GM03348 (cell line): ENCODE measurements around the gene ZHX3.
A peak's percentile ranks its signal among the peaks of the same experiment; 100 is the strongest.
"Not testable (repeated sequence)": the region's sequence is repeated elsewhere in the genome, so short reads cannot be mapped to it uniquely, and the experiment has no call there.

ENCODE experiments used
- DNase-seq: peaks from one replicate; pipeline ENCODE4 v3.0.0; 2012; ENCODE audit warnings: low spot score

The ZHX3 gene

GRCh38 chr20:41330941-41331340 lies 13.4 kb upstream of the ZHX3 start:
- DNase-seq: no peak

DNA sequence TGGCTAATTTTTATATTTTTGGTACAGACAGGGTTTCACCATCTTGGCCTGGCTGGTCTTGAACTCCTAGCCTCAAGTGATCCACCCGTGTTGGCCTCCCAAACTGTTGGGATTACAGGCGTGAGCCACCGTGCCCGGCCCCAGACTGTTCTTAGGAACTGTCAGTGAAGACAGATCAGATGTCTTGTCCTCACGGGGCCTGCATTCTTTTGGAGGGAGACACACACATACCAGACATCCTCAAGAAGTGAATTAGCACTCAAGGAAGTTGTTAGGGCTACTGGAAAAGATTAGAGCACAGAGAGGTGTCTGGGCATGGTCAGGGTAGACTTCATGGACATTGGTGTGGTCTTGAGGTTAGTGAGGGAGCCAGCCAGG lies 12.8 kb upstream of the ZHX3 start:
- peak; percentile 40 for DNase-seq

DNA sequence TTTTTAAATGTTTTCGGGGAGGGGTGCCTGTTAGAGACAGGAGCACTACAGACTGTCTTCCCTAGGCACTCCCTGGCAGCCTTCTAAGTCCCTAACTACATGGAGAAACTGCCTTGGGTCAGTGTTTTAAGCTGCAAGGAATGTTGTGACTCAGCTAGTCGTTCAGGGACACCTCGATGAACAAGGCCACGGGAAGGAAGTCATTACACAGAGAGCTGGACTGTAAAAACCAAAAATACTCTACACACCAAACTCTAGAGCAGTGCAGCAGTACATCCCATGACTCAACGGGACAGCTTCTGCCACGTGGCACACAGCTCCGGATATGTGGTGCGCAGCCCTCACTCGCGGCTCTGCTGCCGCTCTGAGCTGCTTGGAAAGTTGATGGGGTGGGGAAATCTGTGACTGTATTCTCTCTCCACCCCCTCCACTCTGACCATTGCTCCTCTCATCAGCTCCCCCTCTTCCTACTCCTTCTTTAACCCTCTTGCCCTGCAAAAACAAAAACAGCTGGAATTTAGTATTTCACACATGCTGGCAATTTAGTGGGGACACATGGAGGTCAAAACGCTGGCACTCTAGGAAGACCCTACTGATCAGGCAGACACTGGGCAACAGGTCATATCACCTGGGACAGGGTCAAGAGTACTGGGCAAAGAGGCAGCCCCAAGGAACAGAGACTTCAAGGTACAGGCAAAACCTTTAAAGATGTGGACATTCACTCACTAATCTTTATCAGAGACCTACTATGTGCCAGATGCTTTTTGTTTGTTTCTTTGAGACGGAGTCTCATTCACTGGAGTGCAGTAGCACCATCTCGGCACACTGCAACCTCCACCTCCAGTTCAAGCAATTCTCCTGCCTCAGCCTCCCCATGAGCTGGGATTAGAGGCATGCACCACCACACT lies 12.2 kb upstream of the ZHX3 start:
- DNase-seq: peak; percentile 92

GRCh38 chr20:41327178-41327577 lies 9.6 kb upstream of the ZHX3 start:
- DNase-seq: no peak

DNA sequence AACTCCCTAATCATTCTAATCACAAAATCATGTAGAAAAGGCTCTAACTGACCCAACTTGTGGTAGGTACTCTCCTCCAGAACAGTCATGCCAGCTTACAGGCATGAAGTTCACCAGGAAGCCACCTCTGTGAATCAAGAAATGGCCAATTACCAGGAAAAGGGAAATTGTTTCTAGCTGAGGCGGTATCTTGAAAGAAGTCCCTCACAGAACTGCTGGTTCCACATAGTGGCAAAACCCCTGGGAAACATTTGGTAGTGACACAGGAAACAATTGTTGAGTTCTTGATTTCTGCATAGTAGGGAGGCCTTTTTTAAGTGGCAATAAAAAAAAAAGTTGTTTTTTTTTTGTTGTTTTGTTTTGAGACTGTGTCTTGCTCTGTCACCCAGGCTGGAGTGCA lies 3.4 kb upstream of the ZHX3 start:
- no peak for DNase-seq

- no peak for DNase-seq
These were observed 2.9 kb upstream of the ZHX3 start for GRCh38 chr20:41320441-41320840.

DNA sequence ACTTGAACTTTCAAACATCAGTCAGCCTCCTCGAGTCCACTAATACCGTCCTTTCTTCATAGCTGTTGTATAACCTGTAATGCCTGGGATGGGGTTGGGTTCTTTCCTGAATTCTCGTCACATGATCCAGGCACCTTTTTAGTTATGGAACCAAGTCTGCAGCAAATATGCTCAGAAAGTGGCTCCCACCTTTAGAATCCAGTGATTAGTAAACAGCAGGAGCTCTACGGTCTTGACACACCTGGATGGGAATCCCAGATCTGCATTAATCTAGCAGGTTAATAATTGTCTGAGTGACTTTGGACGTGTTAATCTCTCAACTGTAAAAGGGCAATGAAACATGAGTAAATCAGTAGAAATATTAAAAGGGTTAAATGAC lies 729 bp upstream of the ZHX3 start:
- no peak for DNase-seq

DNA sequence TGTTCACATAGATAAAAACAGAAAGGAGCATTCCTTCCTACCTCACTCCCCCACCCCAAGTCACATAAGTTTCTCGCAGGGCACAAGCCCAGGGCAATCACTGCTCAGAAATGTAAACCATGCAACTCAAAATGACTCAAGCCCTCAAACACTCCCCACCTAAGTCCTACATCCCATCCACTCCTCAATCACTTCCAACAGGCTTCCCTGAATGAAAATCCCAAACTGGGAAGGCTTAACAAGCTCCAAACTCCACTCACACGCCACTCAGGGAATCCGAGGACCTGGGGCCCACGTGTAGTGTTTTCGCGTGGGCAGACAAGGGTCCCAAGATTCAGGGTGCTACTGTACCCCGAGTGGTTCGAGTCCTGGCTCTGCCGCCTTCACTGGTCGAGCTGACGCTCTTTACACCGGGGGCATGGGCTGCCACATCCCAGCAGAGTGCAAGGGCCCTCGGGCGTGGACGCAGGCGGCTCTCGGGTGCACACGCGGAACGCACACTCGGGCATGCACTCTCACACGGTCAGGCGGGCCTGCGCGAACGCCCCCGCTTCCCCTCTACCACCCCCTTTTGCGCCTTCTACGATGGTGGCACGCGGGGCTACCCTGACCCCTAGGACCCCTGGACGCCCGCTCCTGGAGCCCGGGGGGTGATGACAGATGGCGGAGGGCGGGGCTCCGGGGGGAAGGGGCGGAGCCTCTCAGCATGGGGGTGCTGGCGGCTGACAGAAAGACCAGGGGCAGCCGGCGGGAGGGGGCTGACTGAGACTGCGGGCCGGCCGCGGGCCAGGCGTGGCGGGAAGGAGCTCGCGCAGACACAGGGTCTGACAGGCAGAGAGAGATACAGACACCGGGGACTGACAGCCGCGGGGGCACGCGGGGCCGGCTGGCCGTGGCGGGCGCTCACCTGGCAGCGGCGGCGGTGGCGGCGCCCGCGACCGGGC lies 657 bp downstream of the ZHX3 start:
- DNase-seq: peak; percentile 91

- no peak for DNase-seq
These were observed 1.5 kb downstream of the ZHX3 start for GRCh38 chr20:41316051-41316450.

DNA sequence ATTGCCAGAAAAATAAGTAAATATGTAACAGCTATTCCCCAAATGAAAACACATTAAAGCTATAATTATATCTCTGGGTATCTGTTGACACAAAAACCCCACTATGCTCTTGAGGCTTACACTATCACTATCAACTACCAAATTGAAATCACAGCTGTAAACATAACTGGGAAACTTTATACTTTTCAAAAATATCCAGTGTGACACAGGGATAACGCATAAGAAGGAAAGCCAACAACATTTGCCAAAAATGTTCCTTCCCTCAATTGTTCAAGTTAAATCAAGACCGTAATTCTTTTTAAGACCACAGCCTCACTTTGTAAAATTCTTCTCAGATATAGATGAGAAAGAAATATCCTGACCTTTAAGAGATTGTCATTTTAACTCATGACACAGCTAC lies 3.1 kb downstream of the ZHX3 start:
- DNase-seq: no peak

DNA sequence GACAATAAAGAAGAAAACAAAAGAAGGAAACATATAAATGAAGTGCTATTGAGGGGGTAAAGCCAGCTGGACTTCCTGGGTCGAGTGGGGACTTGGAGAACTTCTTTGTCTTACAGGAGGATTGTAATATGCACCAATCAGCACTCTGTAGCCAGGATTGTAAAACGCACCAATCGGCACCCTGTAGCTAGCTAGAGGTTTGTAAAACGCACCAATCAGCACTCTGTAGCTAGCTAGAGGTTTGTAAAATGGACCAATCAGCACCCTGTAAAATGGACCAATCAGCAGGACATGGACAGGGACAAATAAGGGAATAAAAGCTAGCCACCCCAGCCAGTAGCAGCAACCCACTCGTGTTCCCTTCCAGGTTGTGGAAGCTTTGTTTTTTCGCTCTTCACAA lies 5.5 kb downstream of the ZHX3 start:
- DNase-seq: not testable (repeated sequence)

DNA sequence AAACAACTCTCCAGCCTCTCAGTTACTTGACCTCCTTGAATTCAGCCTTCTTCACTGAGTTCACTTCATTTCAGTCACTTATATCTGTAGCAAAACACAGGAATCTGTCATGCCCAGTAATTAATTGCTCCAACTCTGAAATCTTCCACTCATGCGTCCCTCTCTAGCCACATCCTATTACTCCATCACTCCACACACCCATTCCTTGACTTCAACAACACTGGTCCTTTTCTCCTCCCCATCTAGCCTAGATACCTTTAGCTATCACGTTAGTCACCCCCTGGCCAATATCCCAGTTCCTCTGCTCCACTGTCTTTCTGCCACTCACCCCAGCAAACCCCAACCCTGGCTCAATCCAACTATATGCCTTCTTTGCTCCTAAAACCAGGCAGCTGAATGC lies 7.7 kb downstream of the ZHX3 start:
- DNase-seq: peak; percentile 65

- DNase-seq: no peak
These were observed 8.7 kb downstream of the ZHX3 start for GRCh38 chr20:41308726-41309413.

- peak; percentile 33 for DNase-seq
These were observed 9.2 kb downstream of the ZHX3 start for GRCh38 chr20:41308290-41308711.

GRCh38 chr20:41307021-41307420 lies 10.5 kb downstream of the ZHX3 start:
- DNase-seq: no peak

GRCh38 chr20:41306061-41306727 lies 11.3 kb downstream of the ZHX3 start:
- DNase-seq: no peak

GRCh38 chr20:41304424-41305079 lies 13.0 kb downstream of the ZHX3 start:
- no peak for DNase-seq

DNA sequence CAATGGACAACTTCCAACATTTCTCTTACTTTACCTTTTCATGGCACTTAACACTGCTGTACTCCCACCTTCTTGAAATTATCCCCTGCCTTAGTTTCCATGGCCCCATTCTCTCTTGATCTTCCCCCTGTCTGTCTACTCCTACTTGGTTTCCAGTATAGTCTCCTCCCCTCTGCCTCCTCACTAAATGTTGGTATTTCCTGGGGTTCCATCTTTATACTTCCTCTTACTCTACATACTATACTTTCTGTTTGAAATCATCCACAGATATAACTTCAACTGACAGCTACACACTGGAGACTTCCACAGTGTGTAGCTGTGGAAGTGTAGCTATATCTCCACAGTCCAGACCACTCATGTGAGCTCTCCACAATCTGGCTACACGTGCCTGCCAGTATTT lies 13.5 kb downstream of the ZHX3 start:
- DNase-seq: no peak

- DNase-seq: no peak
These were observed 16.6 kb downstream of the ZHX3 start for GRCh38 chr20:41300886-41301285.

DNA sequence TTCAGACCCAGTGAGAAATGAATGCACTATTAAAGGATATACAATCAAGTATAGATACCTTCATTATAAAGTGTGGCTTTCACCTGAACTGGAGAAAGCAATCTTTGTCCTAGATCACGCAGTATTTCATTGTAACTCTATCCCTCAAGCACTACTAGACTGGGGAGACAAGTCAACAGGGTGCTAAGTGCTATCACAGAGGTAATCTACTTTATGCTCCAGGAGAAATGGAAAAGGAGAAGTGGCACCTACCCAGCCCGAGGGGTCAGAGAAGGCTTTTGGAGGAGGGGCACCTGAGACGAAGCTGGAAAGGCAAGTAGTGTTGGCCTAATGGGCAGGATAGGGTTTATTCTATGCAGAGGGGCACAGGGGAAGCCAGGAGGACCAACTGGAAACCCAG lies 17.1 kb downstream of the ZHX3 start:
- DNase-seq: no peak

DNA sequence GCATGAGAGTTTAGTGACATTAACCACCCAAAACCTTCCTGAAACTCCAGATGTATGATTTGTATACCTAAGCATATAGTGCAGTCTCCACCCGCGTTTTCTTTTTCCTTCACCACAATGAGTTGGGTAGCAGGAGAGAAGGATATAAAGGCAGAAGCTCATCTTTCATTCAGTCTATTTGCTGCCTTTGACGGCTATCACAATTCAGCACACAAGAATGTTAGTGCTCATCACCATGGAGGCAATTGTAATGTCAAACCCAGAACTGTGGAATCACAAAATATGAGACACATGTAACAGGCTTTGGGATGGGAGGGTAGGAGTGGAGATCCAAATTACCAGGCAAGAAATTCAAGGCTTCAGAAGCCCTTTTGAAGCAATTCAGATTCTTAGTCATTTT lies 17.6 kb downstream of the ZHX3 start:
- DNase-seq: peak; percentile 41
